ENCODE data around the gene CHRNA10.
"Not testable (repeated sequence)": the region's sequence is repeated elsewhere in the genome, so short reads cannot be mapped to it uniquely, and the experiment has no call there.

DNA sequence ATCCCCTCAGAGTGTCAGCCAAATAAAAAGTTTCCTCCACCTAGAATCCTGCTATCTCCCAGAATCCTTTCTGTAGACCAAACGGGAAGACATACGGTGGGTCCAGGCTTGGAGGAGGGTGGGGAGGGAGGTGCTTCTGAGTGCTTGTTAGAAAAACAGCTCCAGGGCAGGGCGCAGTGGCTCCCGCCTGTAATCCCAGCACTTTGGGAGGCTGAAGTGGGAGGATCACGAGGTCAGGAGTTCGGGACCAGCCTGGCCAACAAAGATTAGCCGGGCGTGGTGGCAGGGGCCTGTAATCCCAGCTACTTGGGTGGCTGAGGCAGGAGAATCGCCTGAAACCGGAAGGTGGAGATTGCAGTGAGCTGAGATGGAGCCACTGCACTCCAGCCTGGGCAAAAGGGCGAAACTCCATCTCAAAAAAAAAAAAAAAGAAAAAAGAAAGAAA is 28.1 kb downstream of the CHRNA10 start:
- TF ChIP-seq, protein P1, sequence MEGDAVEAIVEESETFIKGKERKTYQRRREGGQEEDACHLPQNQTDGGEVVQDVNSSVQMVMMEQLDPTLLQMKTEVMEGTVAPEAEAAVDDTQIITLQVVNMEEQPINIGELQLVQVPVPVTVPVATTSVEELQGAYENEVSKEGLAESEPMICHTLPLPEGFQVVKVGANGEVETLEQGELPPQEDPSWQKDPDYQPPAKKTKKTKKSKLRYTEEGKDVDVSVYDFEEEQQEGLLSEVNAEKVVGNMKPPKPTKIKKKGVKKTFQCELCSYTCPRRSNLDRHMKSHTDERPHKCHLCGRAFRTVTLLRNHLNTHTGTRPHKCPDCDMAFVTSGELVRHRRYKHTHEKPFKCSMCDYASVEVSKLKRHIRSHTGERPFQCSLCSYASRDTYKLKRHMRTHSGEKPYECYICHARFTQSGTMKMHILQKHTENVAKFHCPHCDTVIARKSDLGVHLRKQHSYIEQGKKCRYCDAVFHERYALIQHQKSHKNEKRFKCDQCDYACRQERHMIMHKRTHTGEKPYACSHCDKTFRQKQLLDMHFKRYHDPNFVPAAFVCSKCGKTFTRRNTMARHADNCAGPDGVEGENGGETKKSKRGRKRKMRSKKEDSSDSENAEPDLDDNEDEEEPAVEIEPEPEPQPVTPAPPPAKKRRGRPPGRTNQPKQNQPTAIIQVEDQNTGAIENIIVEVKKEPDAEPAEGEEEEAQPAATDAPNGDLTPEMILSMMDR (IDR thresholded peaks at IDR 0.05), result not testable (repeated sequence)
- not testable (repeated sequence) for TF ChIP-seq POLR2AphosphoS5 (IDR thresholded peaks at IDR 0.05); POLR2A (IDR thresholded peaks at IDR 0.05; ENCODE audit: low read depth); EP300 (IDR thresholded peaks at IDR 0.05)

All from esophagus muscularis mucosa (tissue), 4 donors.